ENCODE results near the gene SLC2A5.

The SLC2A5 gene

GRCh38 chr1:9038338-9038650, 31.1 kb downstream of the SLC2A5 start:
- Histone ChIP-seq H3K27ac (ENCODE audit: low read depth, low read length) (peak overlapping the region; percentile 97), H3K36me3 (ENCODE audit: control insufficient read depth, low read length) (peaks cover 85% of the 10 kb centered on the region), H3K4me3 (ENCODE audit: low read length) (peak overlapping the region; percentile 61; the same call in 1 of the 2 replicates), H3K27me3 (ENCODE audit: control insufficient read depth, low read length) (no peaks in the 10 kb centered on the region), H4K20me1 (ENCODE audit: control insufficient read depth, insufficient read depth, low read depth, low read length) (peaks cover 4% of the 10 kb centered on the region; the same call in 1 of the 2 replicates), H3K4me1 (ENCODE audit: control insufficient read depth, low read length) (peaks cover 94% of the 10 kb centered on the region), H3F3A (ENCODE audit: control insufficient read depth, insufficient read depth) (peaks cover 57% of the 10 kb centered on the region), H3K4me2 (ENCODE audit: low read length) (peak overlapping the region; percentile 87), H3K79me2 (ENCODE audit: control insufficient read depth, low read length) (peaks cover 1% of the 10 kb centered on the region; the same call in 1 of the 2 replicates), H3K9me3 (ENCODE audit: control insufficient read depth, insufficient read depth, low read length) (peaks cover 19% of the 10 kb centered on the region), H3K9me2 (replicated peaks; ENCODE audit: control insufficient read depth, low read length) (no peaks in the 10 kb centered on the region)
- TF ChIP-seq CTCF (IDR thresholded peaks at IDR 0.05; ENCODE audit: low read depth, low read length, poor library complexity, severe bottlenecking) (no peak), EZH2phosphoT487 (IDR thresholded peaks at IDR 0.05; ENCODE audit: borderline replicate concordance, low read length) (no peak)

GRCh38 chr1:9037476-9038337, 31.7 kb downstream of the SLC2A5 start:
- H4K20me1 ChIP-seq (ENCODE audit: control insufficient read depth, insufficient read depth, low read depth, low read length): peaks cover 4% of the 10 kb centered on the region; the same call in 1 of the 2 replicates
- no peaks in the 10 kb centered on the region for H3K9me2 ChIP-seq (replicated peaks; ENCODE audit: control insufficient read depth, low read length)
- peaks cover 56% of the 10 kb centered on the region for H3F3A ChIP-seq (ENCODE audit: control insufficient read depth, insufficient read depth)
- peaks cover 19% of the 10 kb centered on the region for H3K9me3 ChIP-seq (ENCODE audit: control insufficient read depth, insufficient read depth, low read length)
- peak overlapping the region; percentile 87 for H3K4me2 ChIP-seq (ENCODE audit: low read length)
- H3K4me1 ChIP-seq (ENCODE audit: control insufficient read depth, low read length): peaks cover 93% of the 10 kb centered on the region
- TF ChIP-seq EZH2phosphoT487 (IDR thresholded peaks at IDR 0.05; ENCODE audit: borderline replicate concordance, low read length) (no peak), CTCF (IDR thresholded peaks at IDR 0.05; ENCODE audit: low read depth, low read length, poor library complexity, severe bottlenecking) (no peak)
- no peaks in the 10 kb centered on the region for H3K27me3 ChIP-seq (ENCODE audit: control insufficient read depth, low read length)
- H3K4me3 ChIP-seq (ENCODE audit: low read length): peak overlapping the region; percentile 61
- H3K36me3 ChIP-seq (ENCODE audit: control insufficient read depth, low read length): peaks cover 79% of the 10 kb centered on the region
- no peaks in the 10 kb centered on the region; the same call in 1 of the 2 replicates for H3K79me2 ChIP-seq (ENCODE audit: control insufficient read depth, low read length)
- peak overlapping the region; percentile 97 for H3K27ac ChIP-seq (ENCODE audit: low read depth, low read length)

GRCh38 chr1:9035226-9035625, 34.2 kb downstream of the SLC2A5 start:
- Histone ChIP-seq H3F3A (ENCODE audit: control insufficient read depth, insufficient read depth) (peaks cover 47% of the 10 kb centered on the region), H3K36me3 (ENCODE audit: control insufficient read depth, low read length) (peaks cover 54% of the 10 kb centered on the region), H3K27ac (ENCODE audit: low read depth, low read length) (peak overlapping the region; percentile 8; the same call in 1 of the 2 replicates), H4K20me1 (ENCODE audit: control insufficient read depth, insufficient read depth, low read depth, low read length) (peaks cover 4% of the 10 kb centered on the region; the same call in 1 of the 2 replicates), H3K4me1 (ENCODE audit: control insufficient read depth, low read length) (peaks cover 72% of the 10 kb centered on the region), H3K9me3 (ENCODE audit: control insufficient read depth, insufficient read depth, low read length) (peaks cover 34% of the 10 kb centered on the region), H3K79me2 (ENCODE audit: control insufficient read depth, low read length) (no peaks in the 10 kb centered on the region), H3K9me2 (replicated peaks; ENCODE audit: control insufficient read depth, low read length) (no peaks in the 10 kb centered on the region), H3K4me2 (ENCODE audit: low read length) (no peak overlapping the region), H3K4me3 (ENCODE audit: low read length) (no peak overlapping the region), H3K27me3 (ENCODE audit: control insufficient read depth, low read length) (no peaks in the 10 kb centered on the region)
- no peak for TF ChIP-seq CTCF (IDR thresholded peaks at IDR 0.05; ENCODE audit: low read depth, low read length, poor library complexity, severe bottlenecking)
- no peak for TF ChIP-seq EZH2phosphoT487 (IDR thresholded peaks at IDR 0.05; ENCODE audit: borderline replicate concordance, low read length)

All from DOHH2 (cell line).